ENCODE data around the gene C5orf63. TPM values are rescaled to one million over a fixed set of nuclear protein-coding genes. Genes with fewer than 3 reads are reported as not detected.

Gene C5orf63
- total and polyA plus RNA-seq, 2 of the 13 experiments (the other 11 are each of a cell fraction or from before 2014, with no cell fraction given): 7.9 to 8.8 TPM

- TF ChIP-seq ZNF513 (CRISPR knock-in tag; conservative IDR thresholded peaks at IDR 0.05) (no peak), ZGPAT (CRISPR knock-in tag; IDR thresholded peaks at IDR 0.05) (peak; percentile 90), ZNF281 (CRISPR knock-in tag; IDR thresholded peaks at IDR 0.05; ENCODE audit: borderline replicate concordance) (peak; percentile 23; the same call in 1 of the 2 replicates), MED13 (CRISPR knock-in tag; IDR thresholded peaks at IDR 0.05) (no peak), ZSCAN22 (CRISPR knock-in tag; IDR thresholded peaks at IDR 0.05) (peak; percentile 57; the same call in 1 of the 2 replicates), TBX3 (IDR thresholded peaks at IDR 0.05; ENCODE audit: borderline replicate concordance) (no peak), GZF1 (CRISPR knock-in tag; IDR thresholded peaks at IDR 0.05) (no peak), ZBTB49 (CRISPR knock-in tag; IDR thresholded peaks at IDR 0.05; ENCODE audit: borderline replicate concordance) (no peak), HNRNPH1 (optimal IDR thresholded peaks at IDR 0.05; ENCODE audit: low read depth, low read length) (no peak), HMG20B (CRISPR knock-in tag; conservative IDR thresholded peaks at IDR 0.05) (no peak), RBM39 (IDR thresholded peaks at IDR 0.05; ENCODE audit: low read depth, low read length, poor library complexity, severe bottlenecking) (no peak), ZMAT3 (CRISPR knock-in tag; conservative IDR thresholded peaks at IDR 0.05) (0 out of 2 replicates have a peak, but pooled peaks have one; percentile 41), GFI1 (CRISPR knock-in tag; IDR thresholded peaks at IDR 0.05; ENCODE audit: borderline replicate concordance) (peak; percentile 35; the same call in 1 of the 2 replicates)
- TF ChIP-seq, protein P1, sequence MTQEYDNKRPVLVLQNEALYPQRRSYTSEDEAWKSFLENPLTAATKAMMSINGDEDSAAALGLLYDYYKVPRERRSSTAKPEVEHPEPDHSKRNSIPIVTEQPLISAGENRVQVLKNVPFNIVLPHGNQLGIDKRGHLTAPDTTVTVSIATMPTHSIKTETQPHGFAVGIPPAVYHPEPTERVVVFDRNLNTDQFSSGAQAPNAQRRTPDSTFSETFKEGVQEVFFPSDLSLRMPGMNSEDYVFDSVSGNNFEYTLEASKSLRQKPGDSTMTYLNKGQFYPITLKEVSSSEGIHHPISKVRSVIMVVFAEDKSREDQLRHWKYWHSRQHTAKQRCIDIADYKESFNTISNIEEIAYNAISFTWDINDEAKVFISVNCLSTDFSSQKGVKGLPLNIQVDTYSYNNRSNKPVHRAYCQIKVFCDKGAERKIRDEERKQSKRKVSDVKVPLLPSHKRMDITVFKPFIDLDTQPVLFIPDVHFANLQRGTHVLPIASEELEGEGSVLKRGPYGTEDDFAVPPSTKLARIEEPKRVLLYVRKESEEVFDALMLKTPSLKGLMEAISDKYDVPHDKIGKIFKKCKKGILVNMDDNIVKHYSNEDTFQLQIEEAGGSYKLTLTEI (CRISPR knock-in tag; conservative IDR thresholded peaks at IDR 0.05): no peak
- TF ChIP-seq, protein P2, sequence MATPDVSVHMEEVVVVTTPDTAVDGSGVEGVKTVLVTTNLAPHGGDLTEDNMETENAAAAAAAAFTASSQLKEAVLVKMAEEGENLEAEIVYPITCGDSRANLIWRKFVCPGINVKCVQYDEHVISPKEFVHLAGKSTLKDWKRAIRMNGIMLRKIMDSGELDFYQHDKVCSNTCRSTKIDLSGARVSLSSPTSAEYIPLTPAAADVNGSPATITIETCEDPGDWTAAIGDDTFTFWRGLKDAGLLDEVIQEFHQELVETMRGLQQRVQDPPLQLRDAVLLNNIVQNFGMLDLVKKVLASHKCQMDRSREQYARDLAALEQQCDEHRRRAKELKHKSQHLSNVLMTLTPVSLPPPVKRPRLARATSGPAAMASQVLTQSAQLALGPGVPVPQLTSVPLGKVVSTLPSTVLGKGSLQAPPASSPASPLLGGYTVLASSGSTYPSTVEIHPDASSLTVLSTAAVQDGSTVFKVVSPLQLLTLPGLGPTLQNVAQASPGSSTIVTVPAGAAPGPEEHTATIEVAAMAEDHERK (CRISPR knock-in tag; IDR thresholded peaks at IDR 0.05; ENCODE audit: low read depth): peak; percentile 47; the same call in 1 of the 2 replicates
Measured at GRCh38 chr5:127072861-127073846, at the start of gene C5orf63 (continued).
